Measurements from ENCODE around the gene ARL6IP1. TPM values are rescaled to one million over a fixed set of nuclear protein-coding genes. Genes with fewer than 3 reads are reported as not detected.

Gene ARL6IP1
- total and polyA plus RNA-seq, 2 of the 13 experiments (the other 11 are each of a cell fraction or from before 2014, with no cell fraction given) = 263 to 373 TPM

DNA sequence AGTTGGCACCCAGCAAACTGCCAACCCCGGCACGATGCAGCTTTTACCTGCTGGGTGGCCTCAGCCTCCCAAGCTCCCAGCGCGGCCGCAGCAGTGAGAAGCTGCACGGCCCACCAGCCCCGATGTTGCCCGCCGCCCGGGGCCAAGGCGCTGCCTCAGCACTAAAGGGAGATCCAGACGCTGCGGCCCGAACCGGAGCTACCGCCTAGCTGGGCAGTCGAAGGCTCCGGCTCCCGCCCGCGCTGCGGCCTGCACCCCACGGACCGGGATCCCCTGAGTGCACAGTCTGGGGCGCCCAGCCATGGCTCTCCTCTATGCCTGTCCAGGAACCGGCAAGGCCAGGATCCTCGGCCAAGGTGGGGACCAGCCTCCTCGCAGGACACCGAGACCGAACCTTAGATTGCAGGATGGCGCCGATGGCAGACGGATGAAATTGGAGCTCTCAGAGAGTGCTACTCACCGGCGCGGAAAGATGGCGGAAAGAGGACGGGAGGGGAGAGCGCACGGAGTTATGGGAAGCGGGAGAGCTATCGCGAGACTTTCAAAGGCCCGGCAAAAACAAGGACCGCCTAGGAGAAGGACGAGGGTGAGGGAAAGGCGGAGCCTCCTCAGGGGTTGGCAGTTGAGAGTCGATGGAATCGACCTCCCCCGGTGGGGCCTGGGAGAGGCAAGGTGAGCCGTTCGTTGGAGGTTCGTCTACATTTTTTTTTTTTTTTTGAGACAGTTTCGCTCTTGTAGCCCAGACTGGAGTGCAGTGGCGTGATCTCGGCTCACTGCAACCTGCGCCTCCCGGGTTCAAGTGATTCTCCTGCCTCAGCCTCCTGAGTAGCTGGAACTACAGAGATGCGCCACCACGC is 11.3 kb downstream of the ARL6IP1 start, which contains the start of gene RPS15A (continued):
- TF ChIP-seq ZNF569 (CRISPR knock-in tag; IDR thresholded peaks at IDR 0.05; ENCODE audit: borderline replicate concordance) (peak; percentile 78; the same call in 1 of the 2 replicates), ZNF160 (CRISPR knock-in tag; IDR thresholded peaks at IDR 0.05) (peak; percentile 94), THAP7 (CRISPR knock-in tag; IDR thresholded peaks at IDR 0.05) (peak; percentile 96), ZNF138 (CRISPR knock-in tag; IDR thresholded peaks at IDR 0.05; ENCODE audit: low read depth) (peak; percentile 91; the same call in 1 of the 2 replicates), YEATS4 (CRISPR knock-in tag; IDR thresholded peaks at IDR 0.05; ENCODE audit: borderline replicate concordance) (peak; percentile 100), ZSCAN30 (CRISPR knock-in tag; IDR thresholded peaks at IDR 0.05) (peak; percentile 97; the same call in 1 of the 2 replicates), PAXIP1 (CRISPR knock-in tag; conservative IDR thresholded peaks at IDR 0.05) (peak; percentile 78), KMT2A (CRISPR knock-in tag; IDR thresholded peaks at IDR 0.05) (peak; percentile 99), ARNT (IDR thresholded peaks at IDR 0.05) (no peak), ZBTB10 (CRISPR knock-in tag; IDR thresholded peaks at IDR 0.05; ENCODE audit: borderline replicate concordance) (peak; percentile 97; the same call in 1 of the 2 replicates), ZNF781 (CRISPR knock-in tag; IDR thresholded peaks at IDR 0.05; ENCODE audit: borderline replicate concordance, not compliant biosample characterization) (peak; percentile 99), PPARG (CRISPR knock-in tag; conservative IDR thresholded peaks at IDR 0.05) (peak; percentile 73), U2AF2 (IDR thresholded peaks at IDR 0.05; ENCODE audit: low read depth, low read length) (0 out of 2 replicates have a peak, but pooled peaks have one; percentile 1), KLF16 (CRISPR knock-in tag; IDR thresholded peaks at IDR 0.05) (peak; percentile 55 to 98; a peak in 2 of 4 replicates), HDAC1 (CRISPR knock-in tag; IDR thresholded peaks at IDR 0.05) (peak; percentile 99)
- TF ChIP-seq, protein P1, sequence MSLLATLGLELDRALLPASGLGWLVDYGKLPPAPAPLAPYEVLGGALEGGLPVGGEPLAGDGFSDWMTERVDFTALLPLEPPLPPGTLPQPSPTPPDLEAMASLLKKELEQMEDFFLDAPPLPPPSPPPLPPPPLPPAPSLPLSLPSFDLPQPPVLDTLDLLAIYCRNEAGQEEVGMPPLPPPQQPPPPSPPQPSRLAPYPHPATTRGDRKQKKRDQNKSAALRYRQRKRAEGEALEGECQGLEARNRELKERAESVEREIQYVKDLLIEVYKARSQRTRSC (CRISPR knock-in tag; IDR thresholded peaks at IDR 0.05; ENCODE audit: low read depth) = peak; percentile 95; the same call in 1 of the 2 replicates
- TF ChIP-seq, protein P2, sequence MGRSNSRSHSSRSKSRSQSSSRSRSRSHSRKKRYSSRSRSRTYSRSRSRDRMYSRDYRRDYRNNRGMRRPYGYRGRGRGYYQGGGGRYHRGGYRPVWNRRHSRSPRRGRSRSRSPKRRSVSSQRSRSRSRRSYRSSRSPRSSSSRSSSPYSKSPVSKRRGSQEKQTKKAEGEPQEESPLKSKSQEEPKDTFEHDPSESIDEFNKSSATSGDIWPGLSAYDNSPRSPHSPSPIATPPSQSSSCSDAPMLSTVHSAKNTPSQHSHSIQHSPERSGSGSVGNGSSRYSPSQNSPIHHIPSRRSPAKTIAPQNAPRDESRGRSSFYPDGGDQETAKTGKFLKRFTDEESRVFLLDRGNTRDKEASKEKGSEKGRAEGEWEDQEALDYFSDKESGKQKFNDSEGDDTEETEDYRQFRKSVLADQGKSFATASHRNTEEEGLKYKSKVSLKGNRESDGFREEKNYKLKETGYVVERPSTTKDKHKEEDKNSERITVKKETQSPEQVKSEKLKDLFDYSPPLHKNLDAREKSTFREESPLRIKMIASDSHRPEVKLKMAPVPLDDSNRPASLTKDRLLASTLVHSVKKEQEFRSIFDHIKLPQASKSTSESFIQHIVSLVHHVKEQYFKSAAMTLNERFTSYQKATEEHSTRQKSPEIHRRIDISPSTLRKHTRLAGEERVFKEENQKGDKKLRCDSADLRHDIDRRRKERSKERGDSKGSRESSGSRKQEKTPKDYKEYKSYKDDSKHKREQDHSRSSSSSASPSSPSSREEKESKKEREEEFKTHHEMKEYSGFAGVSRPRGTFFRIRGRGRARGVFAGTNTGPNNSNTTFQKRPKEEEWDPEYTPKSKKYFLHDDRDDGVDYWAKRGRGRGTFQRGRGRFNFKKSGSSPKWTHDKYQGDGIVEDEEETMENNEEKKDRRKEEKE (IDR thresholded peaks at IDR 0.05) = no peak
